GM21529 (cell line): Measurements from ENCODE around the gene RFX7.
"Not testable (repeated sequence)": the region's sequence is repeated elsewhere in the genome, so short reads cannot be mapped to it uniquely, and the experiment has no call there.

Experiments used
- ATAC-seq: cut with Tn5 transposase; IDR thresholded peaks from one replicate; pipeline ENCODE4 v1.9.1; 2021; ENCODE audit not compliant: unreplicated experiment

Gene RFX7

DNA sequence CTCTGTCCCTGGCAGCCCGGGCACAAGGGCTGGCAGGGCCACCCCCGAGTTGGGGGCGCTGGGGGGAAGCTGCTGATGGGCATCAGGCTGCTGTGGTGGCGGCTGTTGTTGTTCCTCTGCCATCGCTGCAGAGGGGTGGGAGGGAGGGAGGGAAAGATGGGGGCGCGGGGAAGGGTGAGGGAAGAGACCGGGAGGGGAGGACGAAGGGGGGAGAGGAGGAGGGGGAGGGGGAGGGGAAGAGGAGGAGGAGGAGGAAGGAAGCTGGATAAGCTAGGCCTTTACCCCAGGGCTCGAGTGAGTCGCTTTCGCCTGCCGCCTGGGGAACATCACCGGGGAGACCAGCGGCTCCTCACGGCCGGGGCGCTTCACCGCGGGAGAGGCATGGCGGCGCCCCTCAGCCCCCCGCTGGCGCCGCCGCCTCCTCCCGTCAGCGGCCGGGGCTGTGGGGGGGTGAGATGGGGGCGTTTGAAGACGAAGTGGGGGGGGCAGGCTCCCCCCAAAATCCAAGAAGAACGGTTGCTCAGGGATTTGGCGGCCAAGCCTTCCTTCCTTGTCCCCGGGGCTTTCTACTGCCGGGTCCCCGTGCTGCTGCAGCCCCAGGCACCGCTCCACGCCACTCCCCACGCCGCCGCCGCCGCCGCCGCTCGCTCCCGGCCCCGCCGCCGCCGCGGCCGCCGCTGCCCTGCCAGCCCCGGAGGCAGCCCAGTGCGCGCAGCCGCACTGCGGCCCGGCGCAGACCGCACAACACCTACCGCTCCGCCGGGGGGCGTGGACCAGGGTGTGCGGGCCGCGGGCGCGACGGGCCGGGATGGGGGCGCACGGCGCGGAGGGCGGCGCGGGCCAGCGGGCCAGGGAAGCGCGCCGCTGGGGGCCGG is at the start of gene RFX7:
Gene RFX7 (minus strand): TSS at position 717 of the 875 bp plus-strand sequence. CDS start 594 bp downstream, at position 123.
- ATAC-seq: peak; percentile 46

DNA sequence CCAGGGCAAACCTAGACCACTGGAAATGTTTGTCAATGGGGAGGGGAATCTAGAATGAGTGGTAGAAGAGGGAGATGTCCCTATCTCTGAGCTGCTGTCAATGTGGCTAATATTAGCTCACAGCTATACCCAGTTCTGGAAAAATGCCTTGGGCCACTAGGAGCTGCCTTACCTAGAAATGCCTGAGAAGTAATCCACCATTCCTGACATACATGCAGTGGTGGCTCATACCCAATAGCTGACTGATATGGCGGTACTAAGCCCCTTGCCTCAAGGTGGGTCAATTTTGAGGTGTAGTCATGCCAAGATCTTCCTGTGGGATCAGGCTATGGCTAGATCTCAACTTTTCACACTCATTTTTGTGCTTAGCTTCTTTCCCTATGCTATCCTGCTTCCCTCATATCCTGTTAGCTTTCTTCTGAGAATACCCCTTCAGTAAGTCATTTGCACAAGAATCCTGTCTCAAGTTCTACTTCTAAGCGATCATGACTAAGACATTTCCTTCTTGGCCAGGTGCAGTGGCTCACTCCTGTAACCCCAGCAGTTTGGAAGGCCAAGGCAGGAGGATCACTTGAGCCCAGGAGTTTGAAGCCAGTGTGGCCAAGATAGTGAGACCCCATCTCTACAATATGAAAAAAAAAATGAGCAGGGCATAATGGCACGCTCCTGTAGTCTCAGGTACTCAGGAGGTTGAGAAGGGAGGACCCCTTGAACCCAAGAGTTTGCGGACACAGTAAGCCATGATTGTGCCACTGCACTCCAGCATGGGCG is 49.1 kb upstream of the RFX7 start:
- ATAC-seq: no peak

GRCh38 chr15:56291741-56292140 is 48.1 kb upstream of the RFX7 start:
- no peak for ATAC-seq

DNA sequence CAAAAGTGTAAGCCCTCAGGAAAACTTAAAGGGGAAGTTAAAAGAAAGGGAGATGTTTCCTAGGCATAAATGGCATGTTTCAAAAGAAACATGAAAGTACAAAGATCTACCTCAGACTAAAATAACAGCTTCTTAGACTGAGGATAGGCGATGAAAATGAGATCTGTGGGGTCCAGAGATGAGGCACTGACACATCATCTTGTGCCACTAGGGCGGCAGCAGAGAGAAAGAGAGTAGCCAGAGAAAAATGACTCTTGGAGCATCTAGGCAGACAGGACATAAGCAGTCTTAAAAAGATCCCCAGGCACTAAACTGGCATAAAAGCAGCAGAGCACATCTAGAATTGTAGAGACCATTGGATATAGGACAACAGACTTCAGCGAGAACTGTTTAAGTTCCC is 42.5 kb upstream of the RFX7 start:
- ATAC-seq: no peak

DNA sequence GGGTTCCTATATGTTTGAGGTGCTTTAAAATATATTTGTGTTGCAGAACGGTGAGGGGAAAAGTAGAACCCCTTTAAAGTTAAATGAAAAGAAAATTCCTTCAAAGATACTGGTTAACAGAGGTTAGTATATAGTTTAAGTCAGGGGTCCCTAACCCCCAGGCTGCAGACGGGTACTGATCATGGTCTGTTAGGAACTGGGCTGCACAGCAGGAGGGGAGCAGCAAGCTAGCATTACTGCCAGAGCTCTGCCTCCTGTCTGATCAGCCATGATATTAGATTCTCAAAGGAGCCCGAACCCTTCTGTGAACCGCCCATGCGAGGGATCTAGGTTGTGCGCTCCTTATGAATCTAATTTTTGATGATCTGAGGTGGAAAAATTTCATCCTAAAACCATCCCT is 37.5 kb upstream of the RFX7 start:
- ATAC-seq: no peak

DNA sequence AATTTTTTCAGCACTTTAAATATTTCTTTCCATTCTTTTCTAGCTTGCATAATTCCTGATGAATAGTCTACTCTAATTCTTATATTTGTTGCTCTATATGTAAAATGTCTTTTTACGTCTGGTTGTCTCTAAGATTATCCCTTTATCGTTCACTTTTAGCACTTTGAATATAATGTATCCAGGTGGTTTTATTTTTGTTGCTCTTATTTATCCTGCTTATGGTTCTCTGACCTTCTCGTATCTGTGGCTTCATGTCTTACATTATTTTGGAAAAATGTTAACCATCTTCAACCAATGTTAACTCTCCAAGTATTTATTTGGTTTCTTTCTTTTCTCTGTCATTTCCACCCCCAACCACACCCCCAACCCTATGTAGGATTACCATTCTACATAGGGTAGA is 30.0 kb upstream of the RFX7 start:
- ATAC-seq: no peak

DNA sequence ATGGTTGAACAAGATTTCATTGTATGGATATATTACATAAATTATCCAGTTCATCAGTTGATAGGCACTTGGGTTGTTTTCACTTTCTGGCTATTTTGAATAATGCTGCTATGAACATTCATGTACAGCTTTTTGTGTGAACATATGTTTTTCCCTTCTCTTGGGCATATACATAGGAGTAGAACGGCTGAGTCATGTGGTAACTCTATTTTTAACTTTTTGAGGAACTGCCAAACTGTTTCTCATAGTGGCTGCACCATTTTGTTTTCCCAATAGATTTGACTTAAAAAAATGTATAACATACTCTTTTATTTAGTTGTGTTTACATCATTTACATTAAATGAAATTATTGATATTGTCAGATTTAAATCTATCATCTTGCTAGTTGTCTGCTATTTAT is 28.8 kb upstream of the RFX7 start:
- no peak for ATAC-seq

- not testable (repeated sequence) for ATAC-seq
These were observed 22.8 kb upstream of the RFX7 start for GRCh38 chr15:56266465-56266864.

DNA sequence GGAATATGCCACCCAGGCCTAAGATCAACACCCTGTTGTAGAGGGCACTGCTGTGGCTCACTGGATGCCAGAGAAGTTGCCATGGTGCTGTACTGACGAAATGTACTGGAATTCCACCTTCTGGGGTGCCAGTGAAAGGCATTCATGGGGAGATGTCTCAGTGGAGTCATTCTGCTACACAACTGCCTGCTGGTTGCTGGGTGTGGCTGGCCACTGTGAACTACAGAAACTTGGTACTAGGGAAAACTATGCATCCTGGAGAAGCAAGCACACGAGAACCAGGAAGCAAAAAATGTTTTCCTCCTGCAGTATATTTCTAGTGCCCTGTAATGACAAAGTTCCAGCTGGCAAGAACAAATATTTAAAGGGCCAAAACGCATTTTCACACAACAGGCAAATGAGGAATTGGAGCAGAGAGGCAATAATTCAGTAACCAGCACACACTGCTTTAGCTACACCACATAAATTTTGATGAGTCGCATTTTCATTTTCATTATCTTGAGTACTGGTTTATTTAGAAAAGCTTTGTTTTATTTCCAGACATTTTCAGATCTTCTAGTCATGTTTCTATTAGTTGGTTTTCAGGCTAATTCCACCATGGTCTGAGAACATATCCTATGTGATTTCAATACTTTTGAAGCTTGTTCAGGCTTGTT is 18.3 kb upstream of the RFX7 start:
- no peak for ATAC-seq

DNA sequence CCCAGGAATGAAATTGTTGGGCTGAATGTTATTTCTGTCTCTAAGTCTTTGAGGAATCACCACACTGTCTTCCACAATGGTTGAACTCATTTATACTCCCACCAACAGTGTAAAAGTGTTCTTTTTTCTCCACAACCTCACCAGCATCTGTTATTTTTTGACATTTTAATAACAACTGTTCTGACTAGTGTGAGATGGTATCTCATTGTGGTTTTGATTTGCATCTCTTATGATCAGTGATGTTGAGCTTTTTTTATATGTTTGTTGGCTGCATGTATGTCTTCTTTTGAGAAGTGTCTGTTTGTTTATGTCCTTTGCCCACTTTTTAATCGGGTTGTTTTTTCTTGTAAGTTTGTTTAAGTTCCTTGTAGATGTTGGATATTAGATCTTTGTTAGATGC is 13.6 kb upstream of the RFX7 start:
- not testable (repeated sequence) for ATAC-seq

DNA sequence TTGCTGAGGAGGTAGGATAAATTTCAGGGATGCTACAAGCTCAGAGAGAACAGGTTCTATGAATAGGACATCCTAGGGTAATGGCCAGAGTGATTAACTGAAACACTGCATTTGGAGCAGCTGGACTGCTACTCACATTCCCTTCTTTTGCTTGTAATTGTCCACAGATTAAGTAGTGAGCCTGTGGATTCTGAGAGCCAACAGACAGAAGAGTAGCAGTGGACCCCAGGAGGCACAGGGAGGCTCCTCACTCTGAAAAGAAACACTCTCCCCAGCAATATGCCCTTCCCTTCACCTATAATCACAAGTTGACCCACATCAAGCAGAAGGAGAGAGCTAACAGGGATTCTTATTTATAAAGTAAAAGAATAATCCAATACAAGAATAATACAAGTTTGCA is 10.6 kb upstream of the RFX7 start:
- no peak for ATAC-seq

DNA sequence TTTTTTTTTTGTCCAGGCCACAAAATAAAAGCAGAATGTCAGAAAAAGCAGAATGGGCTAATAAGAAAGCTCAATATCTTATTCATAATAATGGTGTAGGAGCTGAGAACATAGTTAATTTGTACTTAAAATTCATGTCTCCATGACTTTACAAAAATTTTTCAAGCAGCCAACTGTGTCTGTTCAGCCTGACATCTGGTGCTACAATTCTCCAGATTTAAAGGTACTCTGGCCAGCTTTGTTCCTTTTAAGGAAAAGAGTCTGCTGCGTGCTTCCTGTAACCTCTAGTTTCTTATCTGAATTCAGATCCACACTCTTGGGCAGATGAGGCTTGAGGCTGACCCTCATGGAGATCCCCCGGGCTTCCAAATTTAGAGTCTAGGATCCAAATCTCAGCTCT is 8.7 kb upstream of the RFX7 start:
- no peak for ATAC-seq

DNA sequence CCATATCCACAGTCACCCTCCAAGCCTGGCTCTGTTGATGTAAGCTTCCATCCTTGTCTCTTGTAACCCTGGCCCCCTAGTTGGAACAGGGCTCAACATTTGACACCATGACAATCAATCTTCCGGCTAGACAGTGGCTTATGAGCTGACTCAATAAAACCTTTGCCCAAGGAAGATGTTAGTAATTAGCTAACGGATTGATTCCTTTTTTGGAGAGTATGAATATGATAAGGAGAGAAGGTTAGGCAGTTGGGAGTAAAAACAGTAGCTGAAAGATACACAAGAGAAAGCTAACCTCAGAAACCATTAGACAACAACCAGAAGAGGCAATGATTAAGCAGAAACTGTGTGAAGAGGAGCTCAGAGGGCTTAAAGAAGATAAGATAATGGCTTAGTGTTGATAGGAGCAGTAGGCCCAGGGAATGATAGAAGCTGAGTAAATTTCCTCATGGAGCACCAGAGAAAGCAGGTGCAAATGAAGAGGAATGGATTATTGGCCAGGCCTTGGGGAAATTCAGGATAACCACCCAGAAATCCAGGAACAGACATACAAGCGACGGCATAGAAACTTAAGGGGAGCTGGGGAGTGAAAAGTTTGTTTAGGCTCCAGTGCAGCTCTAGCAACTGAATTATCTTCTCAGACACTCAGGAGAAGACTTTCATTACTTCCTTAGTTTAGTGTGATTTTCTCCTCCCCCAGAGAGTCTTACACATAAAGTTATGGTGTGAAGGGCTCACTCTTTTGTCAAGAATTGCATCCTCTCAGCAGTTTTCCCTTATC is 7.8 kb upstream of the RFX7 start:
- ATAC-seq: no peak

DNA sequence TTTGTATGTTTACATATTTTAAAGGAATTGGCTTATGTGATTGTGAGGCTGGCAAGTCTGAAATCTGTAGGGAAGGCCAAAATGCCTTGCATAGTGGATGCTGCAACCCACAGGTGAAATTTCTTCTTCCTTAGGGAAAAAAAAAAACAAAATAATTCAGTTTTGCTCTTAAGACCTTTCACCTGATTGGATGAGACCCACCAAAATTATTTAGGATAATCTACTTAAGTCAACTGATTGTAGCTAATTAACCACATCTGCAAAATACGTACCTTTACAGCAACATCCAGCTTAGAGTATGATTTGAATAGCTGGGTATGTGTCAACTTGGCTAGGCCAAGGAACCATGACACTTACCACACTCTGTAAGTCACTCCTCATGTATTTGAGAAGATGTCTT is 6.9 kb upstream of the RFX7 start:
- no peak for ATAC-seq

GRCh38 chr15:56249092-56249491 is 5.4 kb upstream of the RFX7 start:
- ATAC-seq: no peak

DNA sequence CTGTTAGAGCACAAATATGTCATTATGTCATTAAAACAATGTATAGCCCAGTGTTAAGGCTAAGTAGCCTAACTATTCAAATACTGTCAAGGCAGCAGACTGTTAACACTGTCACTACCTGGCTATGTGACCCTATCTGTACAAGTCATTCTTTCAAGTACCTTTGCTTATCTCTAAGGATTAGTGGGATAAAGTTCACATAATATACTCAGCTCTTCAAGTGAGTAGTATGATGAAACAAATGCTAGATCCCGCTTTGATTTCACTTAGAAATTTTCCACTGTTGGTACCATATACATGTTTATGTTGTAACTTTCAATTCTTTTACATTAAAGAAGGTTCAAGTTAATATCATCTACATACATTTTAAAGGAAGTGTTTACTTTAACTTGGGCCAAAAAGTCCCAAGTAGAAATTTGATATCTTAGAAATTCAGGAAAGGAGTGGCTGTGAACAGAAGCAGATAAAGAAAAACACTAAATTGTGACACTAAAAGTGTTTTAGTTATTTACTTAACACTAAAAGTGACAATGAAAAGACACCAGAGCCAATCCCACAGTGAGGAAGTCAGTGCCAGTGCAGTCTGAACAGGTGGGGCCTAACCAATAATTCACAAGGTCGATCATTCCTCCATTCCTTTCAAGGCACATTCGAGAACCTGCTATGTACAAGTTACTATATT is 4.8 kb upstream of the RFX7 start:
- no peak for ATAC-seq

DNA sequence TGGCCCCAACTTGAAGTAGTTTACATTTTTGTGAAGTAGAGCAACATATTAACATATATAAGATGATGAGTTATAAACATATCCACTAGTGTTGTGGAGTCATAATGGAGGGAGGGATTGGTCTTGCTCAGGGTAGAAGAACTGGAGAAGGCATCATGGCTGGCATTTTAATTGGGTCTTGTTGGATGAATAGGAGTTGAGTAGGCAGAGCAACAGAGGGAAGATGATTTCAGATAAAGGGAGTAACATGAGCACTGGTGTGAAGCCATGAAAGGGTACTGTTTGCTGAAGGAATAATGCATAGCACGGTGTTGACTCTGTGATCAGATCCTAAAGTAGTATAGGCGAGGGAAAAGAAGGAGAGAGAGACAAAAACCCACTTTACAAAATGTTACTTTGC is 3.6 kb upstream of the RFX7 start:
- no peak for ATAC-seq

DNA sequence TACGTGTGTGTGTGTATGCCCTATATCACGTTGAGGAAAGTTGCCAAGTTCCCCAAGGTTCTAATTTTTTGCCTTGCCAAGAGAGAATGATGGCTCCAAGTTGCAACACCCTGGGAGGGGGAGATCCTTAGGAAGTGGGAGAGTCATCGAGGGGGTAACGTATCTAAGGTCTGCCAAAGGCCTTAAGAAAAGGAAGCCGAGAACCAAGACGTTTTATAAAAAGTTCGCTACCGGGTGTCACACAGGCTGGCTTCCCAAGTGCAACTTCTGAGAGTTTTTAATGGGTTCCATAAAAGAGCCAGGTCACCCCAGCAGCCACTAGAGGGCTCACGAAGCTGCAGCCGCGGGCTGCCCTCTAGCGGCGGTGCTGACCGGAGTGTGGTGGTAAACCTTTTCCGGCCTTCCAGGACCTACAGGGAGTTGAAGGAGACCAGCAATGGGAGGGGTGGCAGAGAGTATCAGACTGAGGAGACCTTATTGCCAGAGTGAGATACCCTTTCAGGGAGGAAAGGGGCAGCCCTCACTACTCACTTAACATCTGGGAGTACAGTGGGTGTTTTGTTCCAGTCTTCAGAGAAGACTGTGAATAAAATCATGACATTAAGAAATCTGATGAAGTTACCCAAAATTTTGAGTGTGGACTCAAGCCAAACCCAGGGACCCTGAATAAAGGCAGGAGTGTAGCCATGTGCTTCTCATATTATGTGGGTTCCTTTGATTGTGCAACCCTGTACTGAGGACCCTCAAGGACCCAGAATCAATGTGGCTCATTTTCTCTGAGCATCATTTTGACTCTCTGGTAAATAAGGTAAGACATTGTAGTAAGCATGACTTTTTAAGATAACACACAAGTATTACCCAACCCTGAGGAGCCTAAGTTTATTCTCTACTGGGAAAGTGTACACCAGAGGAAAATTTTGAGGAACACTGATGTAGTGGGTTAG is 2.5 kb upstream of the RFX7 start:
- peak; percentile 55 for ATAC-seq
